AG04449 (cell line): ENCODE measurements around the gene RBM5.
"Not testable (repeated sequence)": the region's sequence is repeated elsewhere in the genome, so short reads cannot be mapped to it uniquely, and the experiment has no call there.

Experiments
- CTCF ChIA-PET: fragments of 350-600 bp; formaldehyde crosslinking; extraction: SDS; loops from one replicate; lab custom pipeline; 2021; ENCODE audit warnings: antibody characterized with exemption; lab: Yijun Ruan, JAX
- POLR2A ChIA-PET: fragments of 400-600, 350-600 bp; formaldehyde crosslinking; extraction: SDS; loops from one replicate; lab custom pipeline; 2020; ENCODE audit warnings: antibody characterized with exemption, inconsistent platforms; lab: Yijun Ruan, JAX
- DNase-seq: peaks from one replicate; pipeline ENCODE4 v3.0.0-alpha.2; 2010; ENCODE audit warnings: low read depth, low spot score
- H3K4me3 ChIP-seq: 2 replicates; pipeline ENCODE4 v1.5.1; 2011; ENCODE audit warnings: low read depth, mild to moderate bottlenecking, control low read depth, low read length
- TF ChIP-seq, protein P1 (sequence below): IDR thresholded peaks from one replicate; pipeline ENCODE4 v1.5.1; 2011; ENCODE audit warnings: mild to moderate bottlenecking, moderate library complexity, low read length, control low read depth, inconsistent platforms; ENCODE audit not compliant: insufficient read depth; ENCODE audit errors: missing control alignments

Gene RBM5

DNA sequence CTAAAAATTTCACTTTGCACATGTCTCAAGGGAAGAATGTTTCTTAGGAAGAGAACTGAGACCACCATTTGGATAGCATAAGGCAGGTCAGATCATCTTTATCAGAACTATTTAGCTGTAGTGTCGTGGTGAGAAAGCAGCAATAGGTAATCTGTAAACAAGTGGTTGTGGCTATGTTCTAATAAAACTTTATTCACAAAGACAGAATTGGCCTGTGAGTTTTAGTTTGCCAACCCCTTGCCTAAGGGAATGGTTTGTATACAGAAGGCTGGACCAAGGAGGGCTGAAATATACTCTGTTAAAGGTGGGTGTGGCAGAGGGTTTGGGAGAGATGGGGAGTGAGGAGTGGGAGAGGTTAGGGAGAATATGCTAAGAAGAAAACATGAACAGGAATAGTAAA, 10.6 kb upstream of the RBM5 start:
- DNase-seq, result no peak
- ChIA-PET POLR2A (no interaction called here), CTCF (interaction anchor here (1.0 kb wide), 1 partner anchor 42 kb away, joined by 3 read pairs; no protein-coding TSS in a partner anchor)
- H3K4me3 ChIP-seq, result no peak overlapping the region
- TF ChIP-seq, protein P1, sequence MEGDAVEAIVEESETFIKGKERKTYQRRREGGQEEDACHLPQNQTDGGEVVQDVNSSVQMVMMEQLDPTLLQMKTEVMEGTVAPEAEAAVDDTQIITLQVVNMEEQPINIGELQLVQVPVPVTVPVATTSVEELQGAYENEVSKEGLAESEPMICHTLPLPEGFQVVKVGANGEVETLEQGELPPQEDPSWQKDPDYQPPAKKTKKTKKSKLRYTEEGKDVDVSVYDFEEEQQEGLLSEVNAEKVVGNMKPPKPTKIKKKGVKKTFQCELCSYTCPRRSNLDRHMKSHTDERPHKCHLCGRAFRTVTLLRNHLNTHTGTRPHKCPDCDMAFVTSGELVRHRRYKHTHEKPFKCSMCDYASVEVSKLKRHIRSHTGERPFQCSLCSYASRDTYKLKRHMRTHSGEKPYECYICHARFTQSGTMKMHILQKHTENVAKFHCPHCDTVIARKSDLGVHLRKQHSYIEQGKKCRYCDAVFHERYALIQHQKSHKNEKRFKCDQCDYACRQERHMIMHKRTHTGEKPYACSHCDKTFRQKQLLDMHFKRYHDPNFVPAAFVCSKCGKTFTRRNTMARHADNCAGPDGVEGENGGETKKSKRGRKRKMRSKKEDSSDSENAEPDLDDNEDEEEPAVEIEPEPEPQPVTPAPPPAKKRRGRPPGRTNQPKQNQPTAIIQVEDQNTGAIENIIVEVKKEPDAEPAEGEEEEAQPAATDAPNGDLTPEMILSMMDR, result no peak

DNA sequence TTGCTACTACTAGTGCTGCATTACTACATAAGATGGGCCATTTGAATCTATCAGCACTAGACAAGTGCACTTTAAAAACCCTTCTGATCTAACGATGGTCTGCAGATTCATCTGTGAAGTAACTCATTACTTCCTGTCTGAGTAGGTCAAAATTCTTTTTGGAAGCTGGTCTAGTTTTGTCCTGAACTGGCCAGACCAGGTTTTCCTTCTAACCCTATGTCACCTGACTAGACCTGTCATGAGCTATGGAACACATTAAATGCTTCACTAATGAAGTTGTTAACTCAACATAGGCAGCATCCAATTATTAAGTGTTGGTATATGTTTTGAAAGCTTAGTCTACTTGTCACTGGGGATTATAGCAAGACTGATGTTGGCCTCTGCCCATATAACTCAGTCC, 10.1 kb upstream of the RBM5 start:
- TF ChIP-seq, protein P1, result no peak
- no peak overlapping the region for H3K4me3 ChIP-seq
- no peak for DNase-seq
- ChIA-PET CTCF (interaction anchor here (1.0 kb wide), 1 partner anchor 42 kb away, joined by 3 read pairs; no protein-coding TSS in a partner anchor), POLR2A (no interaction called here)

DNA sequence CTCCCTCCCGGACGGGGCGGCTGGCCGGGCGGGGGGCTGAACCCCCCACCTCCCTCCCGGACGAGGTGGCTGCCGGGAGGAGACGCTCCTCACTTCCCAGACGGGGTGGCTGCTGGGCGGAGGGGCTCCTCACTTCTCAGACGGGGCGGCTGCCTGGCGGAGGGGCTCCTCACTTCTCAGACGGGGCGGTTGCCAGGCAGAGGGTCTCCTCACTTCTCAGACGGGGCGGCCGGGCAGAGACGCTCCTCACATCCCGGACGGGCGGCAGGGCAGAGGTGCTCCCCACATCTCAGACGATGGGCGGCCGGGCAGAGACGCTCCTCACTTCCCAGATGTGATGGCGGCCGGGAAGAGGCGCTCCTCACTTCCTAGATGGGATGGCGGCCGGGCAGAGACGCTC, 3.8 kb upstream of the RBM5 start:
- DNase-seq, POLR2A ChIA-PET, CTCF ChIA-PET, H3K4me3 ChIP-seq: not testable (repeated sequence)

DNA sequence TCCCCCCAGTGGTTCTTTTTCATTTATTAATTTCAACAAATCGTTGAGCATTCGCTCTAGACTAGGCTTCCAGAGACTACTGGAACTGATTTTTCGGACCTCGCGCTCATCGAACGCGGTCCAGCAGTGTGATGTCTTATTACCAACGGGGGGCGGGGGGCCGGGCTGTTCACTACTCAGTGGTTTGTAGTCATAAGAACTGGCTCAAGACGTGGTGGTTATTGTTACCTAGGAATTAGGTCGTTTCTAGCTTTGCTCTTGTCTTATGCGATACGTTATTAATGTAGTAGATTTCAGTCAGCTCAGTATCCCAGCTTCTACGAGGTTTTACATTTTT, 858 bp downstream of the RBM5 start:
- H3K4me3 ChIP-seq, result peak overlapping the region; percentile 99
- no peak for DNase-seq
- ChIA-PET CTCF (interaction anchor here (0.8 to 1.7 kb wide), 6 partner anchors 11 to 102 kb away, joined by 3 to 4 read pairs (median 3); no protein-coding TSS in a partner anchor), POLR2A (interaction anchor here (1.4 kb wide), 1 partner anchor 150 kb away, joined by 5 read pairs; the partner anchor contains the start of gene RBM6)
- TF ChIP-seq, protein P1, result no peak

DNA sequence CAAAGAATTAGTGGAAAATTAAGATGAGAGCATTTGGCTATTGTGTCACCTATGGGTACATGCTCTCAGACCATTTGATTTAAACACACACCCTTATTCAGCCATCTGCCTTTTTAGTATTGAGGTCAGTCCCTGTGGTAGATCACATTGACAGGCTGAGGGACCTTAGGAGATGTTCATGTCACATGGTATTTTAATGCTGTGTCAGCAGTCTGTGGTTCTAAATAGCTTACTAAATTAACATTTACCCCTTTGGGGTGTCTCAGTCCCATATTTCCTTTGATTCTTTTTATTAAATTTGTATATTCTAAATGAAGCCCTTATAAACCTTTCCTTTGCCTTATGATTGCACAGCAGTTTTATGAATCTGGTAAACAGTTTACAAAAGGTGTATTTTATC, 2.3 kb downstream of the RBM5 start:
- TF ChIP-seq, protein P1, result no peak
- CTCF ChIA-PET, result interaction anchor here (1.4 to 1.7 kb wide), 2 partner anchors 23 to 104 kb away, joined by 3 to 4 read pairs; no protein-coding TSS in a partner anchor
- POLR2A ChIA-PET, result no interaction called here
- H3K4me3 ChIP-seq, result peak overlapping the region; percentile 99; the same call in 1 of the 2 replicates
- no peak for DNase-seq

DNA sequence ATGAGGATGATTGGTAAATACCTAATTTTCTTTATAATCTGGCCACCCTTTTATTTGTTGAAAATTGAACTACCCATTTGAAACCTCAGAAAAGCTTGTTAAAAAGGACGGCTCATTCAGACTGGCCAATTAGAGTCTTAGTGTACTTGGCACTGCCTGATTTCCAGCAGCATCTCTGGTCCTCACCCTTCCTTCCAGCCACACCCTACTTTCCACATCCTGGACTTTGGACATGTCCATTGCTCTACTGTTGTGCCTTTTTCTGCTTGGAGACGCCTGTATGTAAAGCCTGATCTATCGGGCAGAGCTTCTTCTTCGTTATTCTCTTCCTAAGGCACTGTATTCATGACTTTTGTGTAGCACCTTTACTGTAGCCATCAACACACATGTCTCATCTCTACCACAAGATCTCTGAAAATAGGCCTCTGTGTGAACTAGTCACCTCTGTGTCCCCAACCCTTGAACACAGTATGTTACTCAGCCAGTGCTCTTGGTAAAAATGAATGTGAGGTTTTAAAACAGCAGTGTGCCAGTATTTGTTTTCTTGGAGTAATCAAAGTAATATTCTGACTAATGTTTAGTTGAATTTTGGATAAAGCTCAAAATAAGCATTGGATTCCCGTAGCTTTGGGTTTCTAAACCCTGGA, 6.8 kb downstream of the RBM5 start:
- H3K4me3 ChIP-seq, result no peak overlapping the region
- ChIA-PET CTCF (interaction anchor here (1.4 to 1.8 kb wide), 4 partner anchors 8 to 99 kb away, joined by 4 to 9 read pairs (median 4); no protein-coding TSS in a partner anchor), POLR2A (interaction anchor here (0.6 kb wide), 1 partner anchor 13 kb away, joined by 3 read pairs; no protein-coding TSS in a partner anchor)
- DNase-seq, result no peak
- TF ChIP-seq, protein P1, result no peak
